HG03354 (cell line): Measurements from ENCODE around the gene ACBD5.
"Not testable (repeated sequence)": the region's sequence is repeated elsewhere in the genome, so short reads cannot be mapped to it uniquely, and the experiment has no call there.

Experiments used
- ATAC-seq: cut with Tn5 transposase; IDR thresholded peaks from one replicate; pipeline ENCODE4 v1.9.1; 2021; ENCODE audit warnings: mild to moderate bottlenecking; ENCODE audit not compliant: unreplicated experiment, poor library complexity, severe bottlenecking

The ACBD5 gene

DNA sequence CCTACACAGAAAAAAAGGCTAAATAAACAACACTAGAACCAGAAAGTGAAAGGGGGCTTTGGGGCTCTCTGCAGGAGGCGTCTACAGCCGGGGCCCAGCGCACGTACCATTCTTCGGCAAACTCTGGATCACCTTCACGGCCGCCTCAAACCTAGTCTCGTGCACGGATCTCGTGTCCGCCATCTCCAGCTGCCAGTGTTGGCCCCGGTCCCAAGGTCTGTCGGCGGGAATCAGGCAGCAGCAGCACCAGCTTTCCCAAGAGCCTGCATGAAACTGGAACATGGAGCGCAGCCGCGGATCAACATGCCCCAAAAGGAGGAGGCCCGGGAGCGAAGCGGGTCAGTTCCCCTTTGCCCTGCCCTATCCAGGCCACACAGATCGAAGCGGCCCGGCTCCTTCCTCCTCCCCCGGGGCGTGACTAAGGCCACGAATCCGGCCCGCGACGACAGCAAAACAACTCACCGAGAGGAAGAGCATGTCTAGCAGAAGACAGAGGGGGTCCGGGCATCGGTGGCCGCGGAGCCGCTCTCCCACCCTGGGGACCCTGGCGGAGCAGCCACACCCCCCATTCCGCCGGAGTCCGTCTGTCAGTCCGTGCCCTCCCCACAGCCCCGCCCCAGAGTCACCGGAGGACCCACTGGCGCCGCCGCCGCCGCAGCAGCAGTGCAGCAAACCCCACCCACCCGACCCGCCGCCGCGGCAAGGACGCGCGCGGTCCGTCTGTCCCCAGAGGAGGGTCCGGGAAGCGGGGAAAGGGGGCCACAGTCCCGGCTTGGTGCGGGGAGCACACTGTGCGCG, at the start of gene ACBD5:
Gene ACBD5, minus strand, starts transcription at position 586 of the 798 bp plus-strand sequence. Its CDS starts 109 bp downstream, at position 477.
- ATAC-seq = peak; percentile 55

- ATAC-seq = no peak
Measured at GRCh38 chr10:27285093-27285492, 44.5 kb upstream of the ACBD5 start.

- ATAC-seq = no peak
Measured at GRCh38 chr10:27276581-27276980, 36.0 kb upstream of the ACBD5 start.

- not testable (repeated sequence) for ATAC-seq
Measured at GRCh38 chr10:27266025-27266424, 25.4 kb upstream of the ACBD5 start.

GRCh38 chr10:27262788-27263187, 22.2 kb upstream of the ACBD5 start:
- ATAC-seq = not testable (repeated sequence)

GRCh38 chr10:27258838-27259812, 18.5 kb upstream of the ACBD5 start:
- ATAC-seq = peak; percentile 74

GRCh38 chr10:27258492-27258837, 17.9 kb upstream of the ACBD5 start:
- no peak for ATAC-seq

GRCh38 chr10:27256299-27257189, 15.9 kb upstream of the ACBD5 start:
- ATAC-seq = no peak

DNA sequence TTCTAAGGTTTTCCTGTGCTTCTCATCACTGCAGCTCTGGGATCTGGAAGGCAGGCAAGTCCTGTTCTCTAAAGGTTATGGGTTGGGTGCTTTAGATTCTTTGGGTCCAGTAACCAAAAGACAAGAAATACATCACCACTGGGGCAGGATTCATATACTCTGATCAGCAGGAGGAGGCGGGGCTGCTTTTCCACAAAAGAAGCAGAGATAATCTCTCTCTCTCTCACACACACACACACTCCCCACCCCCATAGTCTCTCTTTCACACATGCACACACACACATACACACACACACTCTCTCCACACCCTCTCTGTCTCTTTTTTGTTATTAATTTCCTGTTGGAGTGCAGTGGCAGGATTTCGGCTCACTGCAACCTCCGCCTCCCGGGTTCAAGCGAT, 13.0 kb upstream of the ACBD5 start:
- no peak for ATAC-seq

- ATAC-seq = peak; percentile 100
Measured at GRCh38 chr10:27252267-27253000, 11.8 kb upstream of the ACBD5 start.

- no peak for ATAC-seq
Measured at GRCh38 chr10:27251554-27251953, 11.0 kb upstream of the ACBD5 start.

DNA sequence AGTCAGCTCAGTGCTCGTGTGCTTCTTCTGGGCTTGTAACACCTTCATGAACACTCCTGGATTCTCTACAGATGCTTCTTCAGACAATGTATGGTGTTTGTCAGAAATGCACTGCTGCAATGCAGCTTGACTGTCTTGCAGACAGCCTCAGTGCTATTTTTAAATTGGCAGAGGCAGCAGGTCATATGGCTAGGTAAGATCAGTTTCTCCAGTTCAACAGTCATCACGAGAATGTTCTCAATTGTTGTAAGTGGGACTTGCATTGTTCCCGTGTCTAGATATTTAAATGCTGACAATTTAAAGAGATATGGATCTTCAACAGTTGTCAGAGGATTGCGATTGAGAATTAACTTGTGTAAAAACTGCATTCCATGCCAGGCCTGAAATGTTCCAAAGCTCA, 7.6 kb upstream of the ACBD5 start:
- no peak for ATAC-seq

- ATAC-seq = no peak
Measured at GRCh38 chr10:27247441-27247840, 6.8 kb upstream of the ACBD5 start.

DNA sequence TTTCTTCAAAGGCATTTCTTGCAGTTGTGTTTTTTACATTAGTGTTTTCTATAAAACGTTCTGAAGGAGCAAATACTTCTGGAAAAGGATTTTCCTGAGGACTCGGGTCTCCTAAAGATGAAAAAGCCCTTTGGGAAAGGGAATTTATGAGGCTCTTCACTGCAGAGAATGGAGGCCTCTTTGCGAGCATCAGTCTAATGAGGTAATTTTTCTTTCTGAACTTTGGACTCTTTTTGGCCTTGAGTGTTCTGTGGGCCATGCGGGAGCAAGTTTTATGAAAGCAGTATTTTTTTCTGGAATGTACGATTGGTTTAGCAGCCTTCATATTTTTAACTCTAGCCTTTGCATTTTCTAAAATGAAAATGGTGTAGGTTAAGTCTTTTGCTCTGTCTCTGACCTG, 6.4 kb upstream of the ACBD5 start:
- ATAC-seq = no peak

- ATAC-seq = no peak
Measured at GRCh38 chr10:27245836-27246235, 5.2 kb upstream of the ACBD5 start.

GRCh38 chr10:27244976-27245375, 4.4 kb upstream of the ACBD5 start:
- no peak for ATAC-seq

DNA sequence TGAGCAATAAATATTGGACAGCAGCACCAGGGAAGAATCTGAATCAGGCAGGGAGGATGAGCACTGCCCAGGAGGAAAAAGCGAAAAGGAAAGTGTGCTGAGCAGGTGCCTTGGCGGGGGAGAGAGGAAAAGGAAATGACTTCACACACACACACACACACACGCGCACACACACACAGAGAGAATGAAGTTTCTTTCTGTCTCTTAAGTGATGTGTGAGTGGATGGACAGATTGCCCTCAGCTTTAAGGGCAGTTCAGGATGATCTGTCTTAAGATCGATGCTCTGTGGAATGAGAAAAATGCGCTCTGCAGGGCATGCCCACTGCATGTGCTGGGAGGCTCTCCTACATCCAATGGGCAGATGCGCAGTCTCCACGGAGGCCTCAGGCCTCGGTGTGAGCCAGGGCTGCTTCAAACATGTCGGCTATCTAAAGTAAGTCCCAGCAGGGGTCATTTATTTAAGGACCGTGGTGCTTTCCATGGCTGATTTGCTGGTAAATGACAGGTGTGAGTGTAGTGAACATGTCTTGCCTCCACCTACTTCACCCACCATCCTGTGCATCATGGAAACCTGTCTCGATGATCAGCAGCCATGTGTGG, 2.5 kb upstream of the ACBD5 start:
- peak; percentile 41 for ATAC-seq

DNA sequence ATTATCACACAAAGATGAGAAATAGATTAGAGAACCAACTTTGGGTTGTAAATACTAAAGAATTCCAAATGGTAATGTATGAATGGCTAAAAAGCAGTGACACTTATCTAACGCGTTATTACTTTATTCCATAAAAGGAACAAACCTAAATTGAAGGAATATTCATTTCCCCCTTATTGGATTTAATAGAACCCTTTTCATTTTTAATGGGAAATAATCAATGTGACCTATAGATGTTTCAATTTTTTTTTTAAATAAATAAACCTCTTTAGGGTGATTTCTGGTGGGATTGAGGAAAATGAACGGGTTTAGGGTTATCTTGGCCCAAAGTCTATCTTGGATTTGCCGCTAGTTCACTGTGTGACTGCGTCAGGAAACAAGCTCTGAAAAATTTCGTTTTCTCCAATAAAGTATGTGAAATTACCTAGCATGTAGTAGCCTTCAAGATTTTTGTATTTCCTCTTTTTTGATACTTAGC, 1.9 kb upstream of the ACBD5 start:
- peak; percentile 2 for ATAC-seq
